CD4-positive, alpha-beta T cell treated with Interleukin-4 for 4 hours (primary cell): ENCODE data around the gene UBE2E3.
A peak's percentile ranks its signal among the peaks of the same experiment; 100 is the strongest.
"Not testable (repeated sequence)": the region's sequence is repeated elsewhere in the genome, so short reads cannot be mapped to it uniquely, and the experiment has no call there.

Experiments
- DNase-seq: peaks from one replicate; pipeline ENCODE4 v3.0.0-alpha.2; 2020

The UBE2E3 gene

GRCh38 chr2:181037922-181038321 lies 57.5 kb downstream of the UBE2E3 start:
- DNase-seq: no peak

DNA sequence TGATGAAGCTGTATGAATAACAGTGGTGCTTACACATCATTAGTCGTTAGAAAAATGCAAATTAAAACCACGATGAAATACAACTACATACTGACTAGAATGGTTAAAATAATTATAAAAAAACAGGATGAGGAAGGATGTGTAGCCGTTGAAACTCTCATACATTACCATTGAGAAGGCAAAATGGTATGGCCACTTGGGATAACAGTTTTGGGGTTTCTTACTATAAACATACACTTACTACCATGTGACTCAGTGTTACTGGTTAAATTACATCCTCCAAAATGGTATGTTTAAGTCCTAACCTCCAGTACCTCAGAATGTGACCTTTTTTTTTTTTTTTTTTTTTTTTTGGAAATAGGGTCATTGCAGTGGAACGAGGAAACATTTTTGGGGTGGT lies 58.4 kb downstream of the UBE2E3 start:
- DNase-seq: no peak

- not testable (repeated sequence) for DNase-seq
Measured at GRCh38 chr2:181040839-181041238, 60.4 kb downstream of the UBE2E3 start.

- DNase-seq: no peak
Measured at GRCh38 chr2:181041661-181042060, 61.3 kb downstream of the UBE2E3 start.

GRCh38 chr2:181042706-181043105 lies 62.3 kb downstream of the UBE2E3 start:
- no peak for DNase-seq

DNA sequence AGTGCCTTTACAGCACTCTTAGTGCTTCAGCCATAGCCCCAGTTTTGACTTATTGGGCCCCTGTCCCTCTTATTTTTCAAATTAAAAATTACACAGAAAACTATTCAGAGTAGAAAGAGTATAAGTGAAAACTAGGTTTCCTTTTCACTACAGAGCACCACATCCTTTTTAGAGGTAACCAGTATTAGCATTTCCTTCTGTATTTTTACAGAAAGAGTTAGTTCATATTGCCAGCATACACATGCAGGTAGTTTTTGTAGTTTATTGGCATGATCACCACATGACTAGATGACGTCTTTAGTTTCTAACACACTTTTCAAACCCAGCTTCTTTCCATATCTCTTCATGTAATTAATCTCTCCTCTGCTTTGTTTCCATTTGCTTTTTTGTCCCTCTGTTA lies 66.4 kb downstream of the UBE2E3 start:
- no peak for DNase-seq

DNA sequence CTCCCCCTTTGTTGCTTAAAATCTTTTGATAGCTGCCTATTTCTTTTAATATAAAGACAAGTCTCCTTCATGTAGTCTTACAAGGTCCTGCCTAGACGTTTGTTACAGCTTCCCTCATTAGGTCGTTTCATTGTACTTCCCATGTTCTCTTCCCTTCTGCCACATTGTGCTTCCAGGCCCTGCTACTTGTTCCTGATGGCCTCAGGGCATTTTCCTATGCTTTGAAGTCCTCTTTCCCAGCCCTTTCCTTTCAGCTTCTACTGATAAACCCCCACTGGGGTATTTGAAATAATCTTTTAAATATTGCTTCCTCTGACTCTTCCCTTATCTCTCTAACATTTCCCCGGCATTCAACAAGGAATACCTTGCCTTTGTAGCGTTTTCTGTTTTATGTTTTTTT lies 67.4 kb downstream of the UBE2E3 start:
- no peak for DNase-seq

- no peak for DNase-seq
Measured at GRCh38 chr2:181051861-181052522, 71.6 kb downstream of the UBE2E3 start.

- DNase-seq: no peak
Measured at GRCh38 chr2:181052523-181052891, 72.1 kb downstream of the UBE2E3 start.

DNA sequence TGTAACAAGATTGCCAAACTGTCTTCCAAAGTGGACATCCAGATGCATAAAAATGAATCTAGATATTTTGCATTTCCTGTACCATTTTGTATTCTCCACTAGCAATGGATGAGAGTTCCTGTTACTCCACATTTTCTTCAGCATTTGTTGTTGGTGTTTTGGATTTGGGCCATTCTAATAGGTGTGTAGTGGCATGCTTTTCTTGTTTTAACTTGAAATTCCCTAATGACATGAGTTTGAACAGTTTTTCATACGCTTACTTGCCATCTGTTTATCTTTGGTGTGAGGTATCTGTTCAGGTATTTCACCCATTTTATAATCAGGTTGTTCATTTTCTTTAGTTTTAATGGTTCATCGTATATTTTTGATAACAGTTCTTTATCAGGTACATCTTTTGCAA lies 73.9 kb downstream of the UBE2E3 start:
- no peak for DNase-seq

DNA sequence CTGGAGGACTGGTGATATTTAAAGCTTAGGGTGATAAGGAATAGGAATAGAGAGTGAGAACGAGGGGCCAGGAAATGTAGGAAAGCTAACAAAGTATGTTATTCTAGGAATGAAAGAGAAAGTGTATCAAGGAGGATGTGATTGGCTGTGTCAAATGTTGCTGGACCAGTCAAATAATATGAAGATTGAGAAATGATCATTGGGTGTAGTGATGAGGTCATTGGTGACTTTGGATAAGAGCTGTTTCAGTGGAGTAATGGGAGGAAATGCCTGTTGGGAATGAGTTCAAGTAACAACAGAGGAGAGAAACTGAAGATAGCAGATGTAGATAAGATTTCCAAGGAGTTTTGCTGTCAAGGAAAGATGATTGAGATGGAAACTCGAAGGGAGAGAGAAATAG lies 74.4 kb downstream of the UBE2E3 start:
- no peak for DNase-seq

- peak; percentile 61 for DNase-seq
Measured at GRCh38 chr2:181058378-181059269, 78.2 kb downstream of the UBE2E3 start.

GRCh38 chr2:181063696-181064095 lies 83.3 kb downstream of the UBE2E3 start:
- DNase-seq: no peak

DNA sequence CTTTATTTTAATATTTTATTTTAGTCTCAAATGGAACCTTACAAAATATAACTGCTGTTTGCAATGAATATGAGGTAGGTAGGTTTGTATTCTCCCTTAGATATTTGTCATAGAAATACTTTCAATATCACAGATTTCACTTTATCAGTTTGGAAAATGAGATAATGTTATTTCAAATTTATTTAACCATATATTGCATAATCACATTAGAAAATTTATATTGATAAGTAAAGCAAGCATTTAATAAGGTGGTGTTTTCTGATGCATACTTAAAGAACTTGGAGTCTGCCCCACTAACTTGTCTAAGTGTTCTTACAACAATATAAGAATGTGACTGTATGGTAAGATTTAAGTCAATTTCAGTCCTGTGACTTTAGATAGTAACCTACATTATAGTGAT lies 85.1 kb downstream of the UBE2E3 start:
- no peak for DNase-seq

DNA sequence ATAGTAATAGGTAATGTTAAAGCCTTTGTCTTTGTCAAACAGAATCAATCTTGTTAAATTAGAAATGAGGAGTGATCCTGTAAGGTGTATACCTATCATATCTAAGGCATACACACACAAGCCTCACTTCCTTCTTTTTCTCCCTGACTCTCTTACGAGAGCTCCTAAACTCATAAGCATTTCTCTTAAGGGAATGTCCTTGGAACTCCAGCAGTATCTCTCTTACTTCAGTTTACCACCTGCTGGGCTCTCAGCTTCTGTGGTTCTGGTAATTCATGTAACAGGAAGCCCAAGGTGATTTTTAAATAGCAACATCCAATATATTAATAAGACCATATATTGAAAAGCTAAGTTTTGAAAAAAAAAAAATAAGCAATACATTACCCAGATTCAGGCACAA lies 85.9 kb downstream of the UBE2E3 start:
- DNase-seq: no peak

DNA sequence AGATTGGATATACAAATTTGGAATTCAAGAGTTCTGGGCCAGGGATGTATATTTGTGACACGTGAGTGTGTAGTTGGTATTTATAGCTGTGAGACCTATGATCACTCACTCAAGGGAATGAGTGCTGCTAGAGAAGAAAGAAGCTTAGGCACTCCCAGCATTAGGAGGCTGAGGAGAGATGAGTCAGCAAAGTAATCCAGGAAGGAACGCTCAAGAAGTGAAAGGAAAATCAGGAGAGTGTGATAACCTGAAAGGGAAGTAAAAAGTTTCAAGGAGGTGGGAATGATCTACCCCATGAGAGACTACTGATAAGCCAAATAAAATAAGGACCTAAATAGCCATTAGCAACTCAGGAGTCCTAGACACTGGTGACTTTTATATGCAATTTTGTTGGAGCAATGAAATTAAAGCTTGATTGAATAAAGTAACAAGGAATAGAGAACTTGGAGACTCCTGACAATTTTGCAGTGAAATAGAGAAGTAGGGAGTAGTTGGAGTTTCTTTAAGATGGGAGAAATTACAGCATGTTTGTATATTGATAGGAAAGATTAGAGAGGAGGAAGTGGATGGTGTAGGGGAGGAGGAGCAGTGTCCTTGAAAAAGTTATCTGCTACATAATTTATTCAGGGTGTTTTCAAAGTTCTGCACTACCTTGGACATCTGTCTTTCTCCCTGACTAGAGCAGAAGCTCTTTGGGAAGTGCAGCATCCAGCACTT lies 89.9 kb downstream of the UBE2E3 start:
- no peak for DNase-seq

DNA sequence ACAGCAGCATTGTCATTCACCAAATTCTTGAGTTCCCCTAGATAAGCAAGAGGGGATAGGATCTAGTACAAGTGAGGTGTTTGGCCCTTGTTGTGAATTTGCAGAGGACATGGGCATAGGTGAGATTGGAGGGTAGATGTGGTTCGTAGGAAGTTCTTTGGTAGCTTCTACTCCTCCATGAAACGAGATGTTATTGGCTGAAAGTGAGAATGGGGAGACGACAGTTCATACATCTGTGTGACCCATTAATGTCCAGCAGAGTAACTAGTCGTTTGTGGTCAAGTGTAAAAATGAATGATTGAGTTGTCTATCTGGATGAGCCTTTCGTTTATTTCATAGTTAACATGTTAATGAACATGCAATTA lies 90.4 kb downstream of the UBE2E3 start:
- no peak for DNase-seq

DNA sequence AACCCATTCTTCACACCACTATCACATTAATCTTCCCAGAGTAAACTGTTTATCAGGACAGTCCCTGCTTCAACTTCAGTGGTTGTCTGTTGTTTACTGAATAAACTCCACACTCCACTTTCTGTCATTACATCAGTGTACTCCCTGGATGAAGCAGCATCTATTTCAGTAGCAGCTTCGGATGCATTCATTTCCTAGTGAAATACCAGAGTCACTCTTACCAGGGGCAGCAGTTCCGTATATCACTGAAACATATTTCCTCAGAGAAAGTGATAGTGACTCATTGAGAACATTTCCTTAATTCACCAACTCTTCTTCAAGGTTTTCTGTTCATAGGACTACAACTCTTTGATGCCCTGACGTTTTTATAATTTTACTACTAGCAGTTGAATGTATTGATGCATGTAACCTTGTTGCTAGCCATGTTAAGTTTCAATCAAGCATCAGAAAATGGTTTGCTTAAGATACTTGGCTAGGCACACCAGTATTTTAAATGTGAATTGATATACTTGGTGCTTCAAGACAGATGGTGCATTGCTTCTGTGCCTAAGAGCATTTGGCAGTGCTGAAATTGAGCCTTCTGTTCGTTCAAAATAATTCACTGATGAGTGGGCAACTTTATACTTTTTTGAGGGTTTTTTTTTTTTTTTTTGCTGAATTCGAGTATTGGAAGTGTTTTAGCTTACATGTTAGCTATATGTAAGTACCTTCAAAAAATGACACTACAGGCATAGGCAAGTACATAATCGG lies 92.3 kb downstream of the UBE2E3 start:
- DNase-seq: no peak

DNA sequence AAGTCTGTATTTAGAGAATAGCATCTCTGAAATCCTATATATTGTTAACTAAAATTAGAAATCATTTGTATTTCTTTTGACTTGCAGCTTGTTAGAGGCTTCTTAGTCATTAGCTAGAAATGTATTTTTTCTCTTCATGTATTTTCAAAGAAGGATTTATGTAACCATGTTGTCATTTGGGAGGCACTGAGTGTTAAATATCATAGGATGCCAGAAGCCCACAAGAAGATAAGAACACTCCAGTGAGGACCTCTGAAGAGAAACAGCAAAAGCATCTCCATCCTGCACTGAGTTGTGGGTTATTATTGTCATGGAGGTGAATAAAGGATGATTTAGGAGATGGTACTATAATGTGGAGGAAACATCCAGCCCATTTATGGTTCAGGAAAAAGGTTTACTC lies 93.5 kb downstream of the UBE2E3 start:
- DNase-seq: no peak

DNA sequence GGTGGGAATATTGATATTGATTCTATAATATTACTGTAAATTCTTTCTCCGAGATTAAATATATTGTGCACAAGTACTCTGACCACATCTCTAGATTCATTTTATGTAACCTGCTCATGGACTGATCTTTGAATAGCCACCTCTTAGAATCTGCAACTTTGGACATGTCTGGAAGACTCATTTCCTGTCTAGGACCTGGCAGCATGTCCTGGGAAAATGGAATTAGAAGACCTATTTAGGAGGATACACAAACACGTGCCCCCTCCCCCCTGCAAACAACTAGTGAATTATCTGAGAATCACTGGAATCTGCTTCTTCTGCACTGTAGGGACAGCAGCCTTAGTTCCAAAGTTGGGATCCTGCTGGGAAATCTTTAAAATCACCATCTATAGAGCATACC lies 94.1 kb downstream of the UBE2E3 start:
- no peak for DNase-seq

- DNase-seq: no peak
Measured at GRCh38 chr2:181076658-181077057, 96.3 kb downstream of the UBE2E3 start.

DNA sequence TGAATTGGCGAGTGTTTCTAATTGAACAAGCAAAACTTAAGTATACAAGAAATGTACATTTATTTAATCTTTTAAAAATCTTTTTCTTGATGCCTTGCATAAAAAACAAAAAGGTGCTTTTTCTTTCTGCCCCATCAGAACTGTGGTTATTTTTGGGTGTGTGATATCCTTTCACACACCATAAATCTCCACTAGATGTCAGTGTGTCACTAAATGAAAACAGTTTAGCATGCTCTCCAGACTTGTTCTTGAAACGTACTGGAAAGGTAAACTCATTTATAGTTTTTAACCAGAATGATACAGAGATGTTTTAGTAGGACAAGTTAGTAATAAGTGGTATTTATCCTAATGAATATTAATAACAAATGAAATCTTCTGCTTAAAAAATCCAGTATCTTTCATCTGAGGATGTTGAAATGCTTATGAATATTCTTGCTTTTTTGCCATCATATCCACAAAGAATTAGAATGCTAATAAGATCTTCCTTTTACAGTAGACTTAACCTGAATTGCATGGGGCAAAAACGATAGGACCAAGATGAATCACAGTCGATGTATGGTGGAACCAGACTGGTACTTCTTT lies 96.8 kb downstream of the UBE2E3 start:
- peak; percentile 72 for DNase-seq

GRCh38 chr2:181083140-181083539 lies 102.7 kb downstream of the UBE2E3 start:
- no peak for DNase-seq
